SK-N-SH (cell line): ENCODE results near the gene SLC12A6.

Source experiments
- CHD2 ChIP-seq: fragments of 150-350 bp; IDR thresholded peaks from 2 replicates; pipeline ENCODE4 v1.6.1; 2018; ENCODE audit warnings: low read length; ENCODE audit not compliant: partially characterized antibody
- EZH2phosphoT487 ChIP-seq: fragments of 200-600 bp; sonication (generic); IDR thresholded peaks from 2 replicates; pipeline ENCODE4 v1.6.1; 2017; ENCODE audit warnings: low read depth, mixed run types, mild to moderate bottlenecking, antibody characterized with exemption, moderate library complexity, borderline replicate concordance
- FOXM1 ChIP-seq: IDR thresholded peaks from 2 replicates; pipeline ENCODE4 v1.4.0; 2012; ENCODE audit warnings: low read depth, mild to moderate bottlenecking
- POLR2AphosphoS5 ChIP-seq: IDR thresholded peaks from 2 replicates; pipeline ENCODE4 v1.6.1; 2012; ENCODE audit warnings: low read depth, low read length
- RFX5 ChIP-seq: IDR thresholded peaks from 2 replicates; pipeline ENCODE4 v1.6.1; 2012; ENCODE audit warnings: mild to moderate bottlenecking, improper control_type of control experiment, low read length
- TAF1 ChIP-seq: IDR thresholded peaks from 2 replicates; pipeline ENCODE4 v1.6.1; 2012; ENCODE audit warnings: low read depth, mild to moderate bottlenecking, low read length, moderate library complexity, borderline replicate concordance
- TCF12 ChIP-seq: IDR thresholded peaks from 2 replicates; pipeline ENCODE4 v1.4.0; 2012
- TF ChIP-seq, protein P1 (sequence below): IDR thresholded peaks from 2 replicates; pipeline ENCODE4 v1.4.0; 2012; ENCODE audit warnings: low read depth, borderline replicate concordance
- TF ChIP-seq, protein P2 (sequence below): IDR thresholded peaks from 2 replicates; pipeline ENCODE4 v1.4.0; 2012; ENCODE audit warnings: low read depth
- TF ChIP-seq, protein P3 (sequence below): fragments of 200-600 bp; sonication (generic); IDR thresholded peaks from 2 replicates; pipeline ENCODE4 v1.6.1; 2017; ENCODE audit warnings: antibody characterized with exemption, mild to moderate bottlenecking, moderate library complexity
- TF ChIP-seq, protein P4 (sequence below): IDR thresholded peaks from 2 replicates; pipeline ENCODE4; 2012

DNA sequence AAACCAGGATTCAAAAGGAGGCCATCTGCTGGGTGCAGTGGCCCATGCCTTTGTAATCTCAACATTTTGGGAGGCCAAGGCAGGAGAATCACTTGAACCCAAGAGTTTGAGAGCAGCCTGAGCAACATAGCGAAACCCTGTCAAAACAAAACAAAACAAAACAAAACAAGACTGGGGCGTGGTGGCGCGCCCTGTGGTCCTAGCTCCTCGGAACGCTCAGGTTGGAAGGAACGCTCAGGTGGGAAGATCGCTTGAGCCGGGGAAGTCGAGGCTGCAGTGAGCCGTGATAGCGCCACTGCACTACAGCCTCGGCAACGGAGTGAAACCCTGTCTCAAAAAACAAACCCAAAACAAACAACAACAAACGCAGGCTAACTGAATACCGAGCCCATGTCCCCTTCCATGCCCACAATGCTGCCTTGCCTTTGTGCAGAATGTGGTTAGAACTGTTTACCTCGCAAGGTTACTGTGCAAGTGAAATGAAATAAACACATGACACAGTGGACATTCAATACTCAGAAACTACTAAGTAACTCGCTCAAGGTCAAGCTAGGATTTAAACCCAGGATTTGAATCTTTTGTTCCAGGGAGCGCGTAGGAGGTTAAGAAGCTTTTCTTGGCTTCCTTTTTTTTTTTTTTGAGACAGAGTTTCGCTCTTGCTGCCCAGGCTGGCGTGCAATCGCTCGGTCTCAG, 113.5 kb downstream of the SLC12A6 start:
- TF ChIP-seq TAF1: 0 out of 2 replicates have a peak, but pooled peaks have one; percentile 11
- TF ChIP-seq, protein P1, sequence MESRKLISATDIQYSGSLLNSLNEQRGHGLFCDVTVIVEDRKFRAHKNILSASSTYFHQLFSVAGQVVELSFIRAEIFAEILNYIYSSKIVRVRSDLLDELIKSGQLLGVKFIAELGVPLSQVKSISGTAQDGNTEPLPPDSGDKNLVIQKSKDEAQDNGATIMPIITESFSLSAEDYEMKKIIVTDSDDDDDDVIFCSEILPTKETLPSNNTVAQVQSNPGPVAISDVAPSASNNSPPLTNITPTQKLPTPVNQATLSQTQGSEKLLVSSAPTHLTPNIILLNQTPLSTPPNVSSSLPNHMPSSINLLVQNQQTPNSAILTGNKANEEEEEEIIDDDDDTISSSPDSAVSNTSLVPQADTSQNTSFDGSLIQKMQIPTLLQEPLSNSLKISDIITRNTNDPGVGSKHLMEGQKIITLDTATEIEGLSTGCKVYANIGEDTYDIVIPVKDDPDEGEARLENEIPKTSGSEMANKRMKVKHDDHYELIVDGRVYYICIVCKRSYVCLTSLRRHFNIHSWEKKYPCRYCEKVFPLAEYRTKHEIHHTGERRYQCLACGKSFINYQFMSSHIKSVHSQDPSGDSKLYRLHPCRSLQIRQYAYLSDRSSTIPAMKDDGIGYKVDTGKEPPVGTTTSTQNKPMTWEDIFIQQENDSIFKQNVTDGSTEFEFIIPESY: no peak
- TF ChIP-seq, protein P2, sequence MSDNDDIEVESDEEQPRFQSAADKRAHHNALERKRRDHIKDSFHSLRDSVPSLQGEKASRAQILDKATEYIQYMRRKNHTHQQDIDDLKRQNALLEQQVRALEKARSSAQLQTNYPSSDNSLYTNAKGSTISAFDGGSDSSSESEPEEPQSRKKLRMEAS: no peak
- TF ChIP-seq, protein P3, sequence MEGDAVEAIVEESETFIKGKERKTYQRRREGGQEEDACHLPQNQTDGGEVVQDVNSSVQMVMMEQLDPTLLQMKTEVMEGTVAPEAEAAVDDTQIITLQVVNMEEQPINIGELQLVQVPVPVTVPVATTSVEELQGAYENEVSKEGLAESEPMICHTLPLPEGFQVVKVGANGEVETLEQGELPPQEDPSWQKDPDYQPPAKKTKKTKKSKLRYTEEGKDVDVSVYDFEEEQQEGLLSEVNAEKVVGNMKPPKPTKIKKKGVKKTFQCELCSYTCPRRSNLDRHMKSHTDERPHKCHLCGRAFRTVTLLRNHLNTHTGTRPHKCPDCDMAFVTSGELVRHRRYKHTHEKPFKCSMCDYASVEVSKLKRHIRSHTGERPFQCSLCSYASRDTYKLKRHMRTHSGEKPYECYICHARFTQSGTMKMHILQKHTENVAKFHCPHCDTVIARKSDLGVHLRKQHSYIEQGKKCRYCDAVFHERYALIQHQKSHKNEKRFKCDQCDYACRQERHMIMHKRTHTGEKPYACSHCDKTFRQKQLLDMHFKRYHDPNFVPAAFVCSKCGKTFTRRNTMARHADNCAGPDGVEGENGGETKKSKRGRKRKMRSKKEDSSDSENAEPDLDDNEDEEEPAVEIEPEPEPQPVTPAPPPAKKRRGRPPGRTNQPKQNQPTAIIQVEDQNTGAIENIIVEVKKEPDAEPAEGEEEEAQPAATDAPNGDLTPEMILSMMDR: no peak
- TF ChIP-seq POLR2AphosphoS5: no peak
- TF ChIP-seq CHD2: no peak
- no peak for TF ChIP-seq EZH2phosphoT487
- TF ChIP-seq TCF12: no peak
- no peak for TF ChIP-seq RFX5
- TF ChIP-seq, protein P4, sequence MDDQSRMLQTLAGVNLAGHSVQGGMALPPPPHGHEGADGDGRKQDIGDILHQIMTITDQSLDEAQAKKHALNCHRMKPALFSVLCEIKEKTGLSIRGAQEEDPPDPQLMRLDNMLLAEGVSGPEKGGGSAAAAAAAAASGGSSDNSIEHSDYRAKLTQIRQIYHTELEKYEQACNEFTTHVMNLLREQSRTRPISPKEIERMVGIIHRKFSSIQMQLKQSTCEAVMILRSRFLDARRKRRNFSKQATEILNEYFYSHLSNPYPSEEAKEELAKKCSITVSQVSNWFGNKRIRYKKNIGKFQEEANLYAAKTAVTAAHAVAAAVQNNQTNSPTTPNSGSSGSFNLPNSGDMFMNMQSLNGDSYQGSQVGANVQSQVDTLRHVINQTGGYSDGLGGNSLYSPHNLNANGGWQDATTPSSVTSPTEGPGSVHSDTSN: no peak
- TF ChIP-seq FOXM1: no peak
